Parathyroid adenoma (tissue), 2 donors: ENCODE data around the gene KRTAP4-16.
"Not testable (repeated sequence)": the region's sequence is repeated elsewhere in the genome, so short reads cannot be mapped to it uniquely, and the experiment has no call there.

ENCODE experiments used
- H2AFZ ChIP-seq: fragments of 300-600 bp; sonication (generic); one replicate; pipeline ENCODE4 v1.7.0; 2017; ENCODE audit warnings: antibody characterized with exemption, mild to moderate bottlenecking
- H3K27ac ChIP-seq: fragments of 300-600 bp; sonication (generic); one replicate; pipeline ENCODE4 v1.7.0; 2017
- H3K27me3 ChIP-seq: fragments of 300-600 bp; sonication (generic); one replicate; pipeline ENCODE4 v1.7.0; 2017; ENCODE audit warnings: low read length; ENCODE audit not compliant: control insufficient read depth, insufficient read depth
- H3K36me3 ChIP-seq: fragments of 300-600 bp; sonication (generic); one replicate; pipeline ENCODE4 v1.7.0; 2017; ENCODE audit warnings: low read length; ENCODE audit not compliant: control insufficient read depth, insufficient read depth
- H3K4me1 ChIP-seq: fragments of 300-600 bp; sonication (generic); one replicate; pipeline ENCODE4 v1.7.0; 2017; ENCODE audit warnings: control low read depth
- H3K4me2 ChIP-seq: fragments of 300-600 bp; sonication (generic); one replicate; pipeline ENCODE4 v1.7.0; 2017; ENCODE audit warnings: low read length
- H3K4me3 ChIP-seq: fragments of 300-600 bp; sonication (generic); one replicate; pipeline ENCODE4 v1.7.0; 2017; ENCODE audit warnings: low read depth, low read length
- H3K79me2 ChIP-seq: fragments of 300-600 bp; sonication (generic); one replicate; pipeline ENCODE4 v1.7.0; 2017; ENCODE audit warnings: control low read depth
- H3K9ac ChIP-seq: fragments of 300-600 bp; sonication (generic); one replicate; pipeline ENCODE4 v1.7.0; 2017; ENCODE audit warnings: mild to moderate bottlenecking
- H3K9me3 ChIP-seq: fragments of 300-600 bp; sonication (generic); one replicate; pipeline ENCODE4 v1.7.0; 2017; ENCODE audit warnings: low read length; ENCODE audit not compliant: control insufficient read depth
- CTCF ChIP-seq: fragments of 300-600 bp; sonication (generic); IDR thresholded peaks from one replicate; pipeline ENCODE4 v1.7.0; 2017; ENCODE audit warnings: antibody characterized with exemption, mild to moderate bottlenecking
- donor health status: primary hyperparathyroidism.

Gene KRTAP4-16

GRCh38 chr17:41140360-41141131, 38.5 kb upstream of the KRTAP4-16 start, which contains the start of gene KRTAP4-6:
Gene KRTAP4-6 (minus strand): TSS chr17:41140544. CDS start chr17:41140487, 57 bp downstream.
- H3K36me3 ChIP-seq = no peaks in the 10 kb centered on the region
- H3K79me2 ChIP-seq = no peaks in the 10 kb centered on the region
- H3K4me2 ChIP-seq = no peak within 1 kb of the TSS
- H3K9ac ChIP-seq = no peak within 1 kb of the TSS
- TF ChIP-seq CTCF = no peak
- H3K27ac ChIP-seq = no peak within 1 kb of the TSS
- no peaks in the 10 kb centered on the region for H3K4me1 ChIP-seq
- H2AFZ ChIP-seq = no peak within 1 kb of the TSS
- H3K4me3 ChIP-seq = no peak within 1 kb of the TSS
- H3K27me3 ChIP-seq = no peaks in the 10 kb centered on the region
- no peaks in the 10 kb centered on the region for H3K9me3 ChIP-seq

- H3K36me3 ChIP-seq, H2AFZ ChIP-seq, H3K27ac ChIP-seq, H3K27me3 ChIP-seq, H3K79me2 ChIP-seq, H3K4me1 ChIP-seq, H3K9ac ChIP-seq, H3K9me3 ChIP-seq, H3K4me2 ChIP-seq, H3K4me3 ChIP-seq: not testable (repeated sequence)
Measured at GRCh38 chr17:41139865-41140264, 37.9 kb upstream of the KRTAP4-16 start.

- H3K9ac ChIP-seq = no peak overlapping the region
- no peaks in the 10 kb centered on the region for H3K9me3 ChIP-seq
- H3K79me2 ChIP-seq = no peaks in the 10 kb centered on the region
- no peaks in the 10 kb centered on the region for H3K36me3 ChIP-seq
- H3K4me1 ChIP-seq = no peaks in the 10 kb centered on the region
- no peak for TF ChIP-seq CTCF
- no peak overlapping the region for H2AFZ ChIP-seq
- H3K4me3 ChIP-seq = no peak overlapping the region
- H3K4me2 ChIP-seq = no peak overlapping the region
- no peak overlapping the region for H3K27ac ChIP-seq
- no peaks in the 10 kb centered on the region for H3K27me3 ChIP-seq
Measured at GRCh38 chr17:41133880-41134735, 32.1 kb upstream of the KRTAP4-16 start.

GRCh38 chr17:41131979-41132378, 30.0 kb upstream of the KRTAP4-16 start:
- no peaks in the 10 kb centered on the region for H3K4me1 ChIP-seq
- no peak overlapping the region for H3K4me3 ChIP-seq
- no peaks in the 10 kb centered on the region for H3K79me2 ChIP-seq
- H2AFZ ChIP-seq = no peak overlapping the region
- TF ChIP-seq CTCF = no peak
- H3K27ac ChIP-seq = no peak overlapping the region
- H3K36me3 ChIP-seq = no peaks in the 10 kb centered on the region
- no peaks in the 10 kb centered on the region for H3K9me3 ChIP-seq
- H3K4me2 ChIP-seq = no peak overlapping the region
- H3K27me3 ChIP-seq = no peaks in the 10 kb centered on the region
- no peak overlapping the region for H3K9ac ChIP-seq

GRCh38 chr17:41127371-41127770, 25.4 kb upstream of the KRTAP4-16 start:
- no peaks in the 10 kb centered on the region for H3K79me2 ChIP-seq
- H3K9ac ChIP-seq = no peak overlapping the region
- no peaks in the 10 kb centered on the region for H3K9me3 ChIP-seq

More at GRCh38 chr17:41127371-41127770, 25.4 kb upstream of the KRTAP4-16 start:
- H3K4me1 ChIP-seq = no peaks in the 10 kb centered on the region
- no peak overlapping the region for H3K4me3 ChIP-seq
- H2AFZ ChIP-seq = no peak overlapping the region
- TF ChIP-seq CTCF = no peak
- H3K36me3 ChIP-seq = no peaks in the 10 kb centered on the region
- H3K27ac ChIP-seq = no peak overlapping the region
- no peaks in the 10 kb centered on the region for H3K27me3 ChIP-seq
- H3K4me2 ChIP-seq = no peak overlapping the region
